ENCODE measurements around the gene TKFC.

Gene TKFC

DNA sequence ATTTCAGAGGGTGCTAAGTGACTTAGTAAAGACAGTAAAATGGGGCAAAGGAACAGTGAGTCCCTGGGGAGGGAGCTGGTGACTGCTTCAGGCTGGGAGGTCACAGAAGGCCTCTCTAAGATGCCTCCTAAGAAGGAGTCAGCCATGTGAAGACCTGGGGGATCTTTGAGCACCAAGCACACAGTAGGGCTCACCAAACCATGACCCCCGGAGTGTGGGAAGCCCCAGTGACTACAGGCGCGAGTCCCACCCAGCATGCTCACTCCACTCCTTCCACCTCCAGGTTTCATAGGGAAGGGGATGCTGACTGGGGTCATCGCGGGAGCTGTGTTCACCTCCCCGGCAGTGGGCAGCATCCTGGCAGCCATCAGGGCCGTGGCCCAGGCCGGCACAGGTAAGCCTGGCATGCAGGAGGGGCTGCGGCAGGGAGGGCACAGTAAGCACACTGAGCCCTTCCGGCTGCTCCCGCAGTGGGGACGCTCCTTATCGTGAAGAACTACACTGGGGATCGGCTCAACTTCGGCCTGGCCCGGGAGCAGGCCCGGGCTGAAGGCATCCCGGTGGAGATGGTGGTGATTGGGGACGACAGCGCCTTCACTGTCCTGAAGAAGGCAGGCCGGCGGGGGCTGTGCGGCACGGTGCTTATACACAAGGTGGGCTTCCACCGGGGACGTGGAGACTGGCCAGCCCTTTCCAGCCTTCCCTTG, 5.9 kb downstream of the TKFC start:
- Histone ChIP-seq H3K9me2 (replicated peaks; ENCODE audit: control insufficient read depth, low read length) (no peaks in the 10 kb centered on the region), H3K79me2 (ENCODE audit: control insufficient read depth, low read length) (0 out of 2 replicates have a peak, but pooled peaks cover 3% of the 10 kb centered on the region), H4K20me1 (ENCODE audit: control insufficient read depth, insufficient read depth, low read depth, low read length) (no peaks in the 10 kb centered on the region), H3K9me3 (ENCODE audit: control insufficient read depth, insufficient read depth, low read length) (no peaks in the 10 kb centered on the region), H3F3A (ENCODE audit: control insufficient read depth, insufficient read depth) (0 out of 2 replicates have a peak, but pooled peaks cover 4% of the 10 kb centered on the region), H3K4me3 (ENCODE audit: low read length) (no peak overlapping the region), H3K36me3 (ENCODE audit: control insufficient read depth, low read length) (peaks cover 16% of the 10 kb centered on the region), H3K27me3 (ENCODE audit: control insufficient read depth, low read length) (no peaks in the 10 kb centered on the region), H3K4me1 (ENCODE audit: control insufficient read depth, low read length) (peaks cover 30% of the 10 kb centered on the region), H3K4me2 (ENCODE audit: low read length) (no peak overlapping the region), H3K27ac (ENCODE audit: low read depth, low read length) (no peak overlapping the region)
- no peak for TF ChIP-seq EZH2phosphoT487 (IDR thresholded peaks at IDR 0.05; ENCODE audit: borderline replicate concordance, low read length)
- TF ChIP-seq, protein P1, sequence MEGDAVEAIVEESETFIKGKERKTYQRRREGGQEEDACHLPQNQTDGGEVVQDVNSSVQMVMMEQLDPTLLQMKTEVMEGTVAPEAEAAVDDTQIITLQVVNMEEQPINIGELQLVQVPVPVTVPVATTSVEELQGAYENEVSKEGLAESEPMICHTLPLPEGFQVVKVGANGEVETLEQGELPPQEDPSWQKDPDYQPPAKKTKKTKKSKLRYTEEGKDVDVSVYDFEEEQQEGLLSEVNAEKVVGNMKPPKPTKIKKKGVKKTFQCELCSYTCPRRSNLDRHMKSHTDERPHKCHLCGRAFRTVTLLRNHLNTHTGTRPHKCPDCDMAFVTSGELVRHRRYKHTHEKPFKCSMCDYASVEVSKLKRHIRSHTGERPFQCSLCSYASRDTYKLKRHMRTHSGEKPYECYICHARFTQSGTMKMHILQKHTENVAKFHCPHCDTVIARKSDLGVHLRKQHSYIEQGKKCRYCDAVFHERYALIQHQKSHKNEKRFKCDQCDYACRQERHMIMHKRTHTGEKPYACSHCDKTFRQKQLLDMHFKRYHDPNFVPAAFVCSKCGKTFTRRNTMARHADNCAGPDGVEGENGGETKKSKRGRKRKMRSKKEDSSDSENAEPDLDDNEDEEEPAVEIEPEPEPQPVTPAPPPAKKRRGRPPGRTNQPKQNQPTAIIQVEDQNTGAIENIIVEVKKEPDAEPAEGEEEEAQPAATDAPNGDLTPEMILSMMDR (IDR thresholded peaks at IDR 0.05; ENCODE audit: low read depth, low read length, poor library complexity, severe bottlenecking): no peak

DNA sequence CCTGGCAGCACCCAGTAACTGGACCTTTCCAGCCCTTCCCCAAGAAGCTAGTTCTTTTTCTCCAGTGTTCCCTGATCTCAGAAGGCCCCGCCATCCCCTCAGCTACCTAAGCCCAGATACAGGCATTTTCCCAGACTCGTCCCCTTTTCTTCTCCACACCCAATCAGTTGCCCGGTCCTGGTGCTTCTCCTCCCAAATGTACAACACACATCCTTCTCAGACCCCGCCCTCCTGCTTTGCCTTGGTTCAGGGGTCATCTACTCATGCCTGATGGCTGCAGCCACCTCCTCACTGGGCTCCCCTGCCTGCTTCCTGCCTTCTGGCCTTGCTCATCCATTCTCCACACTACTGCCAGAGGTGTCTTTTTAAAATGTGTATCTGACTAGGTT, 6.5 kb downstream of the TKFC start:
- Histone ChIP-seq H3F3A (ENCODE audit: control insufficient read depth, insufficient read depth) (0 out of 2 replicates have a peak, but pooled peaks cover 4% of the 10 kb centered on the region), H3K79me2 (ENCODE audit: control insufficient read depth, low read length) (no peaks in the 10 kb centered on the region), H3K9me3 (ENCODE audit: control insufficient read depth, insufficient read depth, low read length) (no peaks in the 10 kb centered on the region), H3K4me2 (ENCODE audit: low read length) (no peak overlapping the region), H3K4me1 (ENCODE audit: control insufficient read depth, low read length) (peaks cover 24% of the 10 kb centered on the region), H3K36me3 (ENCODE audit: control insufficient read depth, low read length) (peaks cover 16% of the 10 kb centered on the region), H3K4me3 (ENCODE audit: low read length) (no peak overlapping the region), H3K27ac (ENCODE audit: low read depth, low read length) (no peak overlapping the region), H3K27me3 (ENCODE audit: control insufficient read depth, low read length) (no peaks in the 10 kb centered on the region), H3K9me2 (replicated peaks; ENCODE audit: control insufficient read depth, low read length) (no peaks in the 10 kb centered on the region), H4K20me1 (ENCODE audit: control insufficient read depth, insufficient read depth, low read depth, low read length) (no peaks in the 10 kb centered on the region)
- TF ChIP-seq, protein P1 (IDR thresholded peaks at IDR 0.05; ENCODE audit: low read depth, low read length, poor library complexity, severe bottlenecking): no peak
- no peak for TF ChIP-seq EZH2phosphoT487 (IDR thresholded peaks at IDR 0.05; ENCODE audit: borderline replicate concordance, low read length)

DNA sequence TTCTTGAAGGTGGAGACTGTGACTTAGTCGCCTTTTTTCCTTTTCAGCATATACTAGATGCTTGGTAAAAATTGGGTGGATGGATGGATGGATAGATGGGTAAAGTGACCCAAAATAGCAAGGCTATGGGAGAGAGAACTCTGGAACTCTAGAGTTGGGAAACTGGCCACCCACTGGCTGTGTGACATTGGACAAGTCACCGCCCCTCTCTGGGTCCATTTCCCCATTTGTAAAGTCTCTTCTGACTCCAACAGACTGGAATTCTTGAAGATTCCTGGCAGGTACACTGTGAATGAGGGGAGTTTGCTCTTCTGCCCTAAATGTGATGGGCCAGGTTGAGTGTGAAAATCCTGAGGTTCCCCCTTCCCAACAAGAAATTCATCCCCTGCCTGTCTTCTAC, 8.0 kb downstream of the TKFC start:
- TF ChIP-seq, protein P1 (IDR thresholded peaks at IDR 0.05; ENCODE audit: low read depth, low read length, poor library complexity, severe bottlenecking): no peak
- TF ChIP-seq EZH2phosphoT487 (IDR thresholded peaks at IDR 0.05; ENCODE audit: borderline replicate concordance, low read length): no peak
- Histone ChIP-seq H3K27ac (ENCODE audit: low read depth, low read length) (no peak overlapping the region), H3K79me2 (ENCODE audit: control insufficient read depth, low read length) (no peaks in the 10 kb centered on the region), H3K9me2 (replicated peaks; ENCODE audit: control insufficient read depth, low read length) (no peaks in the 10 kb centered on the region), H3K9me3 (ENCODE audit: control insufficient read depth, insufficient read depth, low read length) (no peaks in the 10 kb centered on the region), H3K4me2 (ENCODE audit: low read length) (no peak overlapping the region), H3F3A (ENCODE audit: control insufficient read depth, insufficient read depth) (0 out of 2 replicates have a peak, but pooled peaks cover 6% of the 10 kb centered on the region), H3K4me3 (ENCODE audit: low read length) (no peak overlapping the region), H4K20me1 (ENCODE audit: control insufficient read depth, insufficient read depth, low read depth, low read length) (no peaks in the 10 kb centered on the region), H3K36me3 (ENCODE audit: control insufficient read depth, low read length) (peaks cover 28% of the 10 kb centered on the region), H3K27me3 (ENCODE audit: control insufficient read depth, low read length) (no peaks in the 10 kb centered on the region), H3K4me1 (ENCODE audit: control insufficient read depth, low read length) (peaks cover 9% of the 10 kb centered on the region)
